HG02759 (cell line): ENCODE results near the gene TTLL11.
"Not testable (repeated sequence)": the region's sequence is repeated elsewhere in the genome, so short reads cannot be mapped to it uniquely, and the experiment has no call there.

ENCODE experiments used
- ATAC-seq: cut with Tn5 transposase; IDR thresholded peaks from one replicate; pipeline ENCODE4 v1.9.1; 2021; ENCODE audit warnings: mild to moderate bottlenecking, moderate library complexity; ENCODE audit not compliant: unreplicated experiment

TTLL11 gene

DNA sequence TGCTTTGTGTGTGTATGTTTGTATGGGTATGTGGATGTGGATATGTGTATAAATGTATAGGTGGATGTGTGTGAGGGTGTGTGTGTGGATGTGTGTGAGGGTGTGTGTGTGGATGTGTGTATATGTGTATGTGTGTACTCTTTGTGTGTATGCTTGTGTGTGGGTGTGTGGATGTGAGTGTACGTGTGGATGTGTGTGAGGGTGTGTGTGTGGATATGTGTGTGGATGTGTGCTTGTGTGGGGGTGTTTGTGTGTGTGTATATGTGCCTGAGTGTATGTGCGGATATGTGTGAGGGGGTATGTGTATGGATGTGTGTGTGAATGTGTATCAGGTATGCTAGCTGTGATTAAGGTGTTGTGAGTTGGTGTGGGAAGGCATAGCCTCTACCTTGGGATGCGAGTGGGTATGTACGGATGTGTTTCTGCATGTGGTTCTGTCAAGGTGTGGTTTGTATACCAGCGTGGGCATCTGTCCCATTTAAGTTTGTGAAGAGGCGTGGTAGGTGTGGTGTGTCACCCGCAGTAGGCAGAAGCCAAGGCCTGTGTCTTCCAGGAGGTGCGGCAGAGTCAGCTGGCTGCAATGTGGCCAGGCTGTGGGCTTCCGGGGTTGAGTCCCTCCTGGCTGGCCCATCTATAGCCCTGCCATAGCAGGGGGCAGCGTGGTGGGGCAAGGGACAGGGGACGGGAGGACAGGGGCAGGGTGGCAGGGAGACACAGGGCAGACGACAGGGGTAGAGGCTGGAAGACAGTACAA, 285.9 kb downstream of the TTLL11 start:
- no peak for ATAC-seq

DNA sequence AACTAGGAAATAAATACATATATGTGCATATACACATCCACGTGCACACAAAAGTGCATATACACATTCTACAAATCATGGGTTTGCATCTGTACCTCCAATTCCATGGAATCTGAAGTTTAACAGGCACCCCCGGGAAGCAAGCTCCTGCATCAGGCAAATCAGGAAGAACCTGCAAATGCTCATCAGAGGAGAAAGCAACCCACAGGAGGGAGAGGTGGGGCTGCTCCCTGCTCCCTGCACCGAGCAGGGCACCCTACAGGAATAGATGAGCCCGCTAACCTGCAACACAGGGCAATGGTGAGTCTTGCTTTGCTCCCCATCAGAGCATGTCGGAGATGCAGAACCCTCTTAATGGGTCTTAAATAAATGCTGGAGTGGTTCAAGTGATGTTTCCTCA, 290.4 kb downstream of the TTLL11 start:
- ATAC-seq = no peak

DNA sequence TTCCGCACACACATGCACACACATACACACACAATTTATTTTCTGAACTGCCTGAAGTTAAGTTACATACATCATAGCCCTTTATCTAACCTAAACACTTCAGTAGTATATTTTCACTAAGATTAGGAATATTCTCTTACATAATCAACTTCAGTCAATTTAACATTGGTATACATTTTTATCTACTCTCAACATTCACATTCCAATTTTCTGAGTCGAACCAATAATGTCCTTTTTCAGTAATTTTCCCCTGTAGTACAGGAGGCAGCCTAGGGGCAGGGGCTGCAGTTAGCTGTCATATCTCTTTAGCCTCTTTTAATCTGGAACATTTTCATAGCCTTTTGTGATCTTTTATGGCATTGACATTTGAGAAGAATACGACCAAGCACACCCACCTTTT, 291.5 kb downstream of the TTLL11 start:
- no peak for ATAC-seq

DNA sequence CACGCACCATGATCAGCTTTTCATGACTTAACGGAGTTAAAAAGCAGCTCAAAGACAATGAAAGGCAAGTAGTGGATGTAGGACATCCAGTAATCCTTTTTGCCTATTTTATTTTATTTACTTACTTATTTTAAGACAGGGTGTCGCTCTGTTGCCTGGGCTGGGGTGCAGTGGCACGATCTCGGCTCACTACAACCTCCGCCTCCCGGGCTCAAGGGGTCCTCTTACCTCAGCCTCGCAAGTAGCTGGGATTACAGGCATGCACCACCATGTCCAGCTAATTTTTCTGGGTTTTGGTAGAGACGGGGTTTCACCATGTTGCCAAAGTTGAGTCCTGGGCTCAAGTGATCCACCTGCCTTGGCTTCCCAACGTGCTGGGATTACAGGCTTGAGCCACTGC, 292.7 kb downstream of the TTLL11 start:
- ATAC-seq = no peak

DNA sequence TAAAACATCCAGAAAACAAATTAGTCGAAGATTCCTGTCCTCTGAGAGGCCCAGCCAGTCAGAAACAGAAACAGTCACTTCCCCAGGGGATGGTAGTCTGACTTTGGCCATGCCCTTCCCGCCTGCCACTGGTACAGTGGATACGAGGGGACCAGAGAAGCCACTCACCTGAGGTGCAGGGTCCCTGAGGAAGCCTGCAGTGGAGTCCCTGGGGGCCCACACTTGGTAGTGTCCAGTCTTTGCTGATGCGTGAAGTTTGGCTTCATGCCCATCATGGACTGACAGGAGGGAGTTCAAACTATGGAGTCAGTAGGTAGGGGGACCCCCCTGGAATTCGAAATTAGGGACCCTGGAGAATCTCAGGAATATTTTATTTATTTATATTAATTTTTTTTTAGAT, 294.2 kb downstream of the TTLL11 start:
- ATAC-seq = no peak

DNA sequence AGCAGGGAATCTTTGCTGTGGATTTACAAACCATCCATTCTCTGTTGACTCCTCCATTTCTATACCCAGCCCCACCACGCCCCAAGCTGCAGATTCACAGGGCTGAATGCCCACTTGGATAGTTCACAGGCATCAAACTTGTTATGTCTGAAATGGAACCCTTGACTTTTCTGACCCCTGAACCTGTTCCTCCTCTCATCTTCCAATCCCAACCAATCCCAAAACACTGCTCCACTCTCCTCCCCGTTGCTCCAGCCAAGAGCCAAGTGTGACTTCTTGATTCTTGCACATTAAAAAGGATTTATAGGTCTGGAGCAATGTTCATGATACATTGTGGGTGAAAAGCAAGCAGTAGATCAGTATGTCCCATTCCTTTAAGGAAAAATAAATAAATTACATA, 296.0 kb downstream of the TTLL11 start:
- ATAC-seq = no peak

DNA sequence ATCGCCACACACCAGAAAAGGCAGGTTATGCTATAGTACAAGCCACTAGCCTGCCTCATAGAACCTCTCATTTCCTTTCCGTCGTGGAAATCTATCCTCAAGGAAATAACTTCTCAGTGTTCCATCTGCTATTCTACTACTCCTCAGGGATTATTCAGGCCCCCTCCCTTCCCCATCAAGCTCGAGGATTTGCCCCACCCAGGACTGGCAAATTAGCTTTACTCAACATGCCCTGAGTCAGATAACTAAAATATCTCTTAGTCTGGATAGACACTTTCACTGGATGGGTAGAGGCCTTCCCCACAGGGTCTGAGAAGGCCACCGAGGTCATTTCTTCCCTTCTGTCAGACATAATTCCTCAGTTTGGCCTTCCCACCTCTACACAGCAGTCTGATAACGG, 298.8 kb downstream of the TTLL11 start:
- not testable (repeated sequence) for ATAC-seq

DNA sequence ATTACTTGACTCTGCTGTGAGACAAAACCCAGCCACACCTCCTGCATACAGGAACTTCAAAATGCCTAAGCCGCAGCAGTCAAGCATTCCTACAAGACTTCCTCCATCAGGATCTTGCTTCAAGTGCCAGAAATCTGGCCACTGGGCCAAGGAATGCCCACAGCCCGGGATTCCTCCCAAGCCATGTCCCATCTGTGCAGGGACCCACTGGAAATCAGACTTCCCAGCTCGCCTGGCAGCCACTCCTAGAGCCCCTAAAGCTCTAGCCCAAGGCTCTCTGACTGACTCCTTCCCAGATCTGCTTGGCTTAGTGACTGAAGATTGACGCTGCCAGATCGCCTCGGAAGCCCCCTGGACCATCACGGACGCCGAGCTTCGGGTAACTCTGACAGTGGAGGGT, 300.6 kb downstream of the TTLL11 start:
- ATAC-seq = not testable (repeated sequence)

DNA sequence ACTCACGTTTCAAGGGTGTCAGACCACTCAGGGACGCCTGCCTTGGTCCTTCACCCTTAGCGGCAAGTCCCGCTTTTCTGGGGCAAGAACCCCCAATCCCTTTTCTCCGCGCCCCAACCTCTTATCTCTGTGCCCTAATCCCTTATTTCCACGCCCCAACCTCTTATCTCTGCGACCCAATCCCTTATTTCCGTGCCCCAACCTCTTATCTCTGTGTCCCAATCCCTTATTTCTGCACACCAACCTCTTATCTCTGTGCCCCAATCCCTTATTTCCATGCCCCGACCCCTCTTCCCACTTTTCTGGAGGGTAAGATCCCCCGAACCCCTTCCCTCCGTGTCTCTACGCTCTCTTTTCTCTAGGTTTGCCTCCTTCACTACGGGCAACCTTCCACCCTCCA, 302.3 kb downstream of the TTLL11 start:
- ATAC-seq = no peak

DNA sequence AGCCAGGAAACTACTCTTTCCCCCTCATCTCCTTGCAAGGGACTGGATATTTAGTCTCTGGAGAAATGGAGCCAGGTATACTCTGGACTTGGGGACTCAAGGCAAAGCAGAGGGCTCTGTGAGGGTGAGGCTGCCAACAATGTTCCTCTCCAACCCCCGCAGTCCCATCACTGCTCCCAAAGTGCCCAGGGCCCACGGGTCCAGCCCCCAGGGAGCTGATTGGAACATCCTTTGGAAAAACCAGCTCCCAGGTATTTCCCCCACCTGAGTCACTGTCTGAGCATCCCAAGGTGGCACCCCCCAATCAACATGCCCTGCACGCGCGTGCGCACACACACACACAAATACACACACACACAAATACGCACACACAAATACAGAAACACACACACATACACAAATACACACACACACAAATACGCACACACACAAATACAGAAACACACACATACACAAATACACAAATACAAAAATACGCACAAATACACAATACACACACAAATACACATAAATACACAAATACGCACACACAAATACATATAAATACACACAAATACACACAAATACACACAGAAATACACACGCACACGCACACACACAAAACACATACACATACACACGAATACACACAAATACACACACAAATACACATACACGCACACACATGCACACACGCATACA, 304.3 kb downstream of the TTLL11 start:
- no peak for ATAC-seq

DNA sequence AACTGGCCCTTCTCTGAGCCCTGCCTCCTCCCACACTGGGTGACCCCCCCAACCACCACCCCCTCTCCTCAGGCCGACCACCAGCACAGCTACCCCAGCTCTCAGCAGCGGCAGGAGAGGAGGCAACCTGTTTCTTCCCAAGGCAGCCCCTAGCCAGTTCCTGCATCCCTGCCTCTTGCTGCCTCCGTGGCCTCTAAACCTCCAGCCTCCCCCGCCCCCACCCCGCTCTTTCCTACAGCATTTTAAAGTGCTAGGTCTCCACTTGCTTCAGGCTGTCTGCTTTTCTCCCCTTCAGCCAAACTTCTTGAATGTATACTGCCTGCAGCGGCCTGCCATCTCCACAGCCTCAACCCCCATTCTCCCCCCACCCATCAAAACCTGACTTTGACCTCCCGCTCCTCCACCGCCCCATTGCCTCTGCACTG, 306.1 kb downstream of the TTLL11 start:
- ATAC-seq = no peak

DNA sequence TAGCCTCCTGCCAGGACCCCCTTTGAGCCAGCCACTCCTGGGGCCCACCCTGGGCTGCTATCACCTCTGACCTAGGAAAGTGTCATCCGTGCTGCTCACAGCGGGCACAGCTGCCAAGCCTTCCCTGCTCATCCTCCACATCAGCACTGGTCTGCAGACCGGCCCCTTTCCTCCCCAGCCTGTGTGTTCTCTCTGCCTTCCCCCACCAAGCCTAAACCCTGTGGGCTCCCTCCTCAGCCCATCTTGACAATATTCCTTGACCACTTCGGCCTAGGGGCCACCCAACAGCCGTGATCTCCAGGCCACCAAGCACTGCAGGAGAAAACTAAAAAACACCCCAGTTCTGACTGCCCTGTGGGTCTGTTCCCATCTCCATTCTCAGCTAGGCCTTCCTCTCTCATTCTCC, 306.6 kb downstream of the TTLL11 start:
- ATAC-seq = no peak

DNA sequence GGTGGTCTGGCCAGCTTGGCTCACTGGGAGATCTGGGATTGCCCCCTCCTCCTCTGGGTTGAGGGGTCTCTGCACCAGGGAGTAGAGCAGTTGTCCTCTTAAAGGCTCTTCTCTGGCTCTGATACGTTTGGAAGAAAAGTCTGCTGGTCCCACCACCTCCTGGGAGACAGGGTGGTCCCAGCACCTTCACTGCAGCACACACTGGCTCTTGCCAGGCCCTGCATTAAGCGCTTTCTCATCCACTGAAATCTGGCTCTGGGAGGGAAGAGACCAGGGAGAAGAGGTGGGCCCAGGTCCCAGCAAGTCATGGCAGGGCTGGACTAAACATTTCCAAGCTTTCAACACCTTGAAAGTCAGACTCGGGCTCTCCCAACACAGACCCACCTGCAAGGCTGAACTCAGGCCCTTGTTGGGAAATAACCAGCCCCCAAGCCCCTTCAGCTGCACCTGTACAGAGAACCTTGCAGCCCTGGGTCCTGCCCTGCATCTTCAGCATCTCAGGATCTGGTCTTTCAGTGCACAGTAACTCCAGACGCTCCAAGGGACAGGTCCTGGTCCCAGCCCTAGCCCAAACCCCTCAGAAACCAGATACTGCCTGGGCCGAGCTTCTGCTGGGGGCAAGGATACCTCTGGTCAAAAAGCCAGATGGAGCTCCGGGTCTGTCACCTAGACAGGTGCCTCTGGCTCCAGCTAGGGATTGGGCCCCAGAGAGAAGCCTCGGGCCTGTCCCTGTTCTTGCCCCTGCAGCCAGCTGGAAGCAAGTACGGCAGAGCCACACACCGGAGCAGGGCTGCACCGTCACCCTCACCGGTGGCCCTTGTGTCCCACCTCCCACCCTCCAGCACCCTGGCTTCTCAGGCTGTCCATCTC, 307.2 kb downstream of the TTLL11 start:
- no peak for ATAC-seq

DNA sequence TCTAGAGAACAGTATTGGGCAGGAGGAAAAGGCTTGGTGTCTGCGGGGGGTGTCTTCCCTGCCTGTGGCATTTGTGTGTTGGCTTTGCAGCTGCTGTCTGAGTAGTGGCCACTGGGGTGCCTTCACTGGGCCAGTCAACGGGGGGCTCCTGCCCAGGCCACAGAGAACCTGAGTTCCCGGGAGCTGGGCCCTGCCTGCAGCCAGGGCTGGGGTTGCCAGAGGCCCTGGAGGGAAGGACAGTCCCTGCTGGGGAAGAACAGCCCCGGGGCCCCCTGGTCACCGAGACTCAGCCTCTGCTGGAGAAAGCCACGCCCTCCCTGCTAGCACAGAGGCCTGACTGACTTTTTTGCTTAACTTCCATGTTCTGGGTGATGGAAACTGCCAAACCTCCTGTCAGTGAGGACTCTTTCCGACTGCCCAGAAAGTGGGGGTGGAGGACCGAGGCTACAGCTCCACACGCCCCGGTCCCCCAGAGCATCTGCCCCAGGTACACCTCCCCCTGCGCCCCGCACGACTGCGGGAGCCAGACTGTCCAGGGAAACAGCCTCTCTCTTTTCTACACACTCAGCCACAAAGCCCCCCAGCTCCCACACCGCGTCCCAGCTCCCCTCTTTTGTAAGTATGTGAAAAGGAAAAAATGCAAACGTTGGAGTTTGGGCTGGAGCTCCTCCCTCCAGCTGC, 308.2 kb downstream of the TTLL11 start:
- ATAC-seq = no peak

DNA sequence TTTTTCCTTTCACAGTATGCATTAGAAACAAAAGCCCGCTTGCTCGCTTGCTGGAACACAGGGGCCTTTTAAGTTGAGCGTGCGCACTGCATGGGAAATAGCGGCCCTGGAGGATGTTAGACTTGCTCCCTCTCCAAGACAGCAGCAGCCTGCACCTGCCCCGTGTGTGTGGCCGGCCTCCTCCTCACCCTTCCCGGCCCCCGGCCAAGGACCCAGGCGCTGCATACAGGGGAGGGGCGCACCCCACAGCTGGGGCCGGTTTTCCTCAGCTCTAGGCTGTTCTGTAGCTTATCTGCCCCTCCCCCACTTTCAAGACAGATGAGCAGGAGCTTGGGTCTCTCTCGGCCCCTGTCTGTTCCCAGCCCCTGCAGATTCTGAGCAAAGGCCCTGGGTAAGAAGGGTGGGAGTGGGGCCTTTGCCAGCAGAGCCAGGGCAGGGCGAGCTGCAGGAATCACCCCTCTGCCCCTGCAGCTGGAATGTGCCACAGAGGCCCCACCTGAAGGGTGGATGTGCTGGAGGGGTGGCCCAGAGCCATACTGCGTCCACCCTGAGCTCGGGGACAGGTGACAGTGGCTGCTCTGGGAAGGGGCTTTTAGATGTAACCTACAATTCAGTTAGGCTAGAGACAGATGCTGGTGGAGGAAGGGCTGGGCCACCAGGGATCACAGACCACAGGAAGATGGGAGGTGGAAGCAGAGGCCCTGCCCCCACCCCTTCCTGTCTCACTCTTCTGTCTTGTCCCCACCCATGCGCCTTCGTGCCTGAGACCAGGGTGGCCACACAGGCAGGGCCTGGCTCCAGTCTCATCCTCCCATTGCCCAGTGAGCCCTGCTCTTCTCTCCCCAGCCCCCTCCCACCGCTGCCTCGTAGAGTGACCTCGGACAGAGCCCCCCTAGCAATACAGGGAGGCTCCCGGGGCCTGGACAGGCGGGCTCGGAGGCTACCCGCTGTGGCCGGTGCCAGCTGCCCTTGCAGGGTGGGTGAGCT, 309.3 kb downstream of the TTLL11 start:
- no peak for ATAC-seq

DNA sequence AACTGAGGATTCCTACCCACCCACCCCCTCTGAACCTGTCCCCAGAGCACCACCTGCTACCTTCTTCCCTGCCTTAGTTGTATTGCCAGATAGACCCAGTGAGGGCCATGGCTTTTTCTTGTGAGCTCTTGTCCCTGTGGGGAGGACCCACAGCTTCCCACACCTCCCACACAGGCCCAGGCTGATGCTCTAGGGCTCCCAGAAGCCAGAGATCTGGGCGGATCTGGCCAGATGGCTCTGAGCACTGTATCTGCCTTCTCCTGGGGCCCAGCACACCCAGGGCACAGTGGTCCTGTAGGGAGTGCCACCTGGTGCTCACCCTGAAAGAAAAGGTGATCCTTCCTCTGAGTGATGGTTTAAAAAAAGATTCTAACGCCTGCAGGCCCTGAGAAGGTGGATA, 310.0 kb downstream of the TTLL11 start:
- no peak for ATAC-seq

DNA sequence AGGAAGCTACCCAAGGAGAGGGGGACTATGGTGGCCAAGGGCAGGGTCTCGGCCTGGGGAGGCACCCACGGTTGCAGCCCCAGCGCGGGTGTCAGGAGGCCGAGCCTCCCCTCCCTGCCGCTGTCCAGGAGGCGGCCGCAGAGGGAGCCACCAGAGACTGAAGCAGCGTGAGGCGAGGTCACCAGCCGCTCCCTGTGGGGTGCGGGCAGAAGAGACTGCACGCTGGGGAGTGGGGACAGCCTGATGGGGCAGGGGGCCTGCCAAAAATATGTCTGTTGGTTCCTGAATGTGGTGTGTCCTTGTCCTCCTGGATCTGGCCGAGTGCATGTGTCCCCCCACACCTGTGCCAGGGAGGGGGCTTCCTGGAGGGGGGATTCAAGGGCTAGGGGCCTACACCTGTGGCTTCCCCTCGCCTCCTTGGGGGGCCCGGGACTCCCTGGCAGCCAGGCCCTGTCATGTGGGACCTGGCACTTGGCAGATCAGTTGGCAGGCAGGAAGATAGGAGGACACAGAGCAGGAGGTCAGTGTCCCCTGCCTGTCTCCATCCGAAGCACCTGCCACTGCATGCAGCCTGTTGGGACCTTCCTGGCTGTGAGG, 310.5 kb downstream of the TTLL11 start:
- no peak for ATAC-seq

DNA sequence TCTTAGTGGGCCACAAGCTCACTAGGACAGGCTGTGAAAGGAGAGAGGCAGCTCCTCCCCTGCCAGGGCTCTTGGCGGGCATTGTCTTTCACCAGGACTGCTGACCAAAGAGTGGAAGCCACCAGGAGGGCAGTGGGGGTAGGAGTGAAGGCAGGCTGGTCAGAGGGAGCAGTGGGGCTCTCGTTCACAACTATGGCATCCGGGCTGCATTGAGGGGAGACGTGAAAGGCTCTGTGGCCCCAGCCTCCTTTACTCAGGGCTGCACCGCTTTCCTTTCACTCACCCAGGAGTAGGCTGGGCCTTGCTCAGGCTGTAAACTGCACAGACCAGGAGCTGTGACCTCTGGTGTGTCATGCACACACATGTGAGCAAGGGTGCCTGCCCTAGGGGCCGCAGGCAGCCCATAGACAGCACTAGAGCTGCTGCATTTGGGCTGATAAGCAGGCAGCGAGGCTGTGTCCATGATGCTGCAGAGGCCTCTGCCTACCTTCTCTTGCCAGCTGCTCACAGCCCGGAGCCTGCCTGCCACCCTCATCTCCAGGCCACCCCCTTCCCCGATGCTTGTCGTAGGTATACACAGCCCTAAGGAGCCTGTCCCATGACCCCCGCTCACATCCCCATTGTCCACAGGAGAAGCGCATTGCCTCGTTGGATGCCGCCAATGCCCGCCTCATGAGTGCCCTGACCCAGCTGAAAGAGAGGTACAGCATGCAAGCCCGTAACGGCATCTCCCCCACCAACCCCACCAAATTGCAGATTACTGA, 311.2 kb downstream of the TTLL11 start:
- ATAC-seq = no peak

DNA sequence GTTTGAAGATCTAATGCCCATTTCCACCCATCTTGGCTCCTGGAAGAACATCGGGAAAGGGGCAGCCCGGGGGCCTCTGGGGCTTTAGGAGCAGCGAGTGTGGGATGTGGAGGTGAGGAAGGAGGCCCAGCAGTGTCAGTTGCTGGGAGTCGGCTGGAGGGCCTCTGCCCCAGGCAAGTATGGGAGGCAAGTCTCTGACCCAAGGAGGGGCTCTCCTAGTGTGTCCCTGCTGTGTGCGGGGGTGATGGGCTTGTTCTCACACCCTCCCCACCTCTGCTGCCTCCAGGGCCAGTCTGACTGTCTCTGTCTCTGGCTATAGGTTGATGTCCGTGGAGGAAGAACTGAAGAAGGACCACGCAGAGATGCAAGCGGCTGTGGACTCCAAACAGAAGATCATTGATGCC, 312.0 kb downstream of the TTLL11 start:
- ATAC-seq = no peak
